ENCODE measurements around the gene MASP1.
"Not testable (repeated sequence)": the region's sequence is repeated elsewhere in the genome, so short reads cannot be mapped to it uniquely, and the experiment has no call there.

MASP1 gene

DNA sequence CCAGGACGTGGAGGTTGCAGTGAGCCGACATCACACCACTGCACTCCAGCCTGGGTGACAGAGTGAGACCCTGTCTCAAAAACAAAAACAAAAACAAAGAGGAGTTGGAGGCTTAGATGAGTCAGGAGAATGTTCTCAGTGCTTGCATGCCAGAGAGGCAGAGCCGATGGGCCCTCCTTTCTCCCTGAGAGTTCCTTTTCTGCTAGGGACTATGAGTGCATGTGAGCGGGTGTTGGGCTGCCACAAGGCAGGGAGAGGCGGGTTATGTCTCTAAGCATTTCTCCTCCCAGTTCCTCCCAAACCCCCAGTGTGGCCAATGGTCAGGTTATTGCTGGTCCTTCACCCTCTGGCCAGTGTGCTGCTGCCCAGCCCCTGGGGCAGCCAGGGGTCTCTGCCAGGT is 49.1 kb downstream of the MASP1 start:
- Histone ChIP-seq H3K4me3 (ENCODE audit: low read depth in 1 of 5, low read length in 5 of 5) (no peak overlapping the region), H3K9me3 (ENCODE audit: control insufficient read depth in 5 of 5, low read length in 5 of 5) (peaks cover 0 to 2% (median 0%) of the 10 kb centered on the region in 5 donors), H3K27ac (ENCODE audit: low read depth, low read length) (no peak overlapping the region), H3K4me1 (ENCODE audit: control insufficient read depth in 5 of 5, insufficient read depth in 5 of 5, low read length in 5 of 5) (peaks cover 0 to 2% (median 0%) of the 10 kb centered on the region in 5 donors), H3K36me3 (ENCODE audit: control insufficient read depth in 5 of 5, insufficient read depth in 5 of 5, low read length in 5 of 5) (peaks cover 0 to 2% (median 0%) of the 10 kb centered on the region in 5 donors), H3K27me3 (ENCODE audit: control insufficient read depth in 5 of 5, insufficient read depth in 4 of 5, low read length in 5 of 5) (no peaks in the 10 kb centered on the region), H3K9ac (ENCODE audit: low read length in 5 of 5) (no peak overlapping the region)

DNA sequence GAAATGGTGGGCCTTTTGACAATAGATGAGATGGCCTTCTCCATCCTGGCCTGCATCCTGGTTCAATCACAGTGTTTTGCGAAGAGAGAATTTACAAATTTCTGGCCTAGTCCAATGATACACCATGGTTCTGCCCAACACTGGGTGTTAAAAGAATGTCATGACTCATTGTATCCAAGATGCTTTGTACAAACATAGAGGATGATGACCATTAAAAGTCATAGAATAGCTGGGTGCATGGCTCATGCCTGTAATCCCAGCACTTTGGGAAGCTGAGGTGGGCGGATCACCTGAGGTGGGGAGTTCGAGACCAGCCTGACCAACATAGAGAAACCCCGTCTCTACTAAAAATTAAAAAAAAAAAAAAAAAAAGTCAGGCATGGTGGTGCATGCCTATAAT is 52.7 kb downstream of the MASP1 start:
- not testable (repeated sequence) for H3K4me1 ChIP-seq (ENCODE audit: control insufficient read depth in 5 of 5, insufficient read depth in 5 of 5, low read length in 5 of 5); H3K27me3 ChIP-seq (ENCODE audit: control insufficient read depth in 5 of 5, insufficient read depth in 4 of 5, low read length in 5 of 5); H3K9me3 ChIP-seq (ENCODE audit: control insufficient read depth in 5 of 5, low read length in 5 of 5); H3K4me3 ChIP-seq (ENCODE audit: low read depth in 1 of 5, low read length in 5 of 5); H3K27ac ChIP-seq (ENCODE audit: low read depth, low read length); H3K9ac ChIP-seq (ENCODE audit: low read length in 5 of 5); H3K36me3 ChIP-seq (ENCODE audit: control insufficient read depth in 5 of 5, insufficient read depth in 5 of 5, low read length in 5 of 5)

DNA sequence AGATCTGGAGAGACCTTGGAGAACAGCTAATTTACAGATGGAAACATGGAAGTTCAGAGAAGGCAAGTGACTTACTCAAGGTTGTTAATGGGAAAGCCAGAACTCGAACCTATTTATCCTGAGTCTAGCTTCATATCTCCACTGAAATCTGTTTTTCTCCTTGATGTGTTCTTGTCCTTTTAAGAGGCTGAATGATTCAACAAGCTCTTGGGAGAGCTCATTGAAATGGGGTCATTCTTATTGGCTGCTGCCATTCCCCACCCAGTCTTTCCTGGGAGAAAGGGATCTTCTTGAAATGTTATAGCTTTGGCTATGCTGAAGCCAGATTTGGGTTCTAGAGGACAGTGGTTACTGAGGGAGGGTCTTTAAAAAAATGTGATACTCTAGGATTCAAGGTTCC is 53.3 kb downstream of the MASP1 start:
- H3K27ac ChIP-seq (ENCODE audit: low read depth, low read length) = no peak overlapping the region
- H3K9me3 ChIP-seq (ENCODE audit: control insufficient read depth in 5 of 5, low read length in 5 of 5) = peaks cover 0 to 2% (median 0%) of the 10 kb centered on the region in 5 donors
- no peak overlapping the region for H3K4me3 ChIP-seq (ENCODE audit: low read depth in 1 of 5, low read length in 5 of 5)
- peaks cover 0 to 2% (median 0%) of the 10 kb centered on the region in 5 donors for H3K36me3 ChIP-seq (ENCODE audit: control insufficient read depth in 5 of 5, insufficient read depth in 5 of 5, low read length in 5 of 5)
- no peaks in the 10 kb centered on the region for H3K27me3 ChIP-seq (ENCODE audit: control insufficient read depth in 5 of 5, insufficient read depth in 4 of 5, low read length in 5 of 5)
- H3K4me1 ChIP-seq (ENCODE audit: control insufficient read depth in 5 of 5, insufficient read depth in 5 of 5, low read length in 5 of 5) = no peaks in the 10 kb centered on the region
- H3K9ac ChIP-seq (ENCODE audit: low read length in 5 of 5) = no peak overlapping the region

DNA sequence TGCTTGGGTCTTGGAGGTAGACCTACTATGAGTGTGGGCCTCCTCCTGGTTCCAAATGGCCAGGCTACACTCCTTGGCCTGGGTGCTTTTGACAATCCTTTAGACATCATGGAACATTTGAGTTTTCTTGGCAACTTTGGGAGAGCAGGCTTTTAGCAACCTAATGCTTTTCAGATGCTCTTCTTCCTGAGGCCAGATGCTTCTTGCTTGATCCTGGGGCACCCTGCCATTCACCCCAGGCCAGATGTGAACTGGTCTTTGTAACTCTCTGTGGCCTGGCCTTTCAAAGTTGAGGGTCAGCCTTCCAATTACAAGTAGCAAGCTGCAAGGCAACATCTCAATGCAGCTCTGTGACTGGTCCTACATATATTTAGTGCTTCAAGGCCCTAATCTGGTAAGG is 53.8 kb downstream of the MASP1 start:
- Histone ChIP-seq H3K9me3 (ENCODE audit: control insufficient read depth in 5 of 5, low read length in 5 of 5) (peaks cover 0 to 2% (median 0%) of the 10 kb centered on the region in 5 donors), H3K4me1 (ENCODE audit: control insufficient read depth in 5 of 5, insufficient read depth in 5 of 5, low read length in 5 of 5) (no peaks in the 10 kb centered on the region), H3K27ac (ENCODE audit: low read depth, low read length) (no peak overlapping the region)

DNA sequence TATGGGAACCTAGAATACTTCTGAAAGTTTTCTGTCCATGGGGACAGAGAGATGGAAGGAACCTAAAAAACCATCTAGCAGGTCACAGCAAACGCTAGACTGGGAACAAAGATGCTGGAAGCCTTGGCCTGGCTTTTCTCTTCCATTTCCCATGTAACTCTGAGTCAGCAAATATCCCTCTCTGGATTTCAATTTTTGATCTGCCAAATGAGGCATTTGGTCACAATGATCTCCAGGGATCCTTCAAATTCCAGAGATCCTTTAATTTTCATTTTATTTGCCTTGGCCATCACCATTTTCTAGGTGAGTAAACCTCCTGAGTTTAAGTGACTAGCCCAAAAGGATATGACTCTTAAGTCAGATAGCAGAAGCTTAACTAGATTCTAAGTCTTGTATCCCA is 54.6 kb downstream of the MASP1 start:
- no peak overlapping the region for H3K4me3 ChIP-seq (ENCODE audit: low read depth in 1 of 5, low read length in 5 of 5)
- H3K9ac ChIP-seq (ENCODE audit: low read length in 5 of 5) = no peak overlapping the region

More for the DNA sequence above, 53.8 kb downstream of the MASP1 start:
- H3K27me3 ChIP-seq (ENCODE audit: control insufficient read depth in 5 of 5, insufficient read depth in 4 of 5, low read length in 5 of 5) = no peaks in the 10 kb centered on the region
- peaks cover 0 to 2% (median 0%) of the 10 kb centered on the region in 5 donors for H3K36me3 ChIP-seq (ENCODE audit: control insufficient read depth in 5 of 5, insufficient read depth in 5 of 5, low read length in 5 of 5)
- no peak overlapping the region for H3K9ac ChIP-seq (ENCODE audit: low read length in 5 of 5)
- no peak overlapping the region for H3K4me3 ChIP-seq (ENCODE audit: low read depth in 1 of 5, low read length in 5 of 5)

DNA sequence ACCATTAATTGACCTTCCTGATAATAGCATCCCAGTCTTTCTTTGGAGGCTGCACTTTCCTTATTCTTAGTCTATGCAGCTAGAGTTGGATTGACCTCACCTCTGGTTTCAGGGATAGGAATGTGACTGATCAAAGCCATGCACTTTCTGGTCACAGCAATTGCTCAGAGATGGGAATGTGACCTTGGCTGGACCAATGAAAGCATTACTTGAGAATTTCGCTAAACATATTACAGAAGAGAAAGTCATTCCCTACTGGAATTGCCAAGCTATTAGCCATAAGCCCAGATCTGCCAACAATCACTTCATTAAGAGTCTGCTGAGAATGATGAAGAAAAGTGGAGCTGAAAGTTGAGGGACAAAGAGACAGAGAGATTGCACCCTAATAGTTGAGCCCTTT is 61.5 kb downstream of the MASP1 start:
- no peak overlapping the region for H3K4me3 ChIP-seq (ENCODE audit: low read depth in 1 of 5, low read length in 5 of 5)
- peaks cover 0 to 2% (median 0%) of the 10 kb centered on the region in 5 donors for H3K36me3 ChIP-seq (ENCODE audit: control insufficient read depth in 5 of 5, insufficient read depth in 5 of 5, low read length in 5 of 5)
- peaks cover 0 to 7% (median 0%) of the 10 kb centered on the region in 5 donors for H3K27me3 ChIP-seq (ENCODE audit: control insufficient read depth in 5 of 5, insufficient read depth in 4 of 5, low read length in 5 of 5)
- H3K4me1 ChIP-seq (ENCODE audit: control insufficient read depth in 5 of 5, insufficient read depth in 5 of 5, low read length in 5 of 5) = no peaks in the 10 kb centered on the region
- no peak overlapping the region for H3K27ac ChIP-seq (ENCODE audit: low read depth, low read length)
- no peak overlapping the region for H3K9ac ChIP-seq (ENCODE audit: low read length in 5 of 5)
- no peaks in the 10 kb centered on the region for H3K9me3 ChIP-seq (ENCODE audit: control insufficient read depth in 5 of 5, low read length in 5 of 5)

More for the DNA sequence above, 54.6 kb downstream of the MASP1 start:
- peaks cover 0 to 2% (median 0%) of the 10 kb centered on the region in 5 donors for H3K36me3 ChIP-seq (ENCODE audit: control insufficient read depth in 5 of 5, insufficient read depth in 5 of 5, low read length in 5 of 5)
- no peaks in the 10 kb centered on the region for H3K27me3 ChIP-seq (ENCODE audit: control insufficient read depth in 5 of 5, insufficient read depth in 4 of 5, low read length in 5 of 5)
- H3K4me1 ChIP-seq (ENCODE audit: control insufficient read depth in 5 of 5, insufficient read depth in 5 of 5, low read length in 5 of 5) = no peaks in the 10 kb centered on the region
- peaks cover 0 to 2% (median 0%) of the 10 kb centered on the region in 5 donors for H3K9me3 ChIP-seq (ENCODE audit: control insufficient read depth in 5 of 5, low read length in 5 of 5)
- H3K27ac ChIP-seq (ENCODE audit: low read depth, low read length) = no peak overlapping the region

DNA sequence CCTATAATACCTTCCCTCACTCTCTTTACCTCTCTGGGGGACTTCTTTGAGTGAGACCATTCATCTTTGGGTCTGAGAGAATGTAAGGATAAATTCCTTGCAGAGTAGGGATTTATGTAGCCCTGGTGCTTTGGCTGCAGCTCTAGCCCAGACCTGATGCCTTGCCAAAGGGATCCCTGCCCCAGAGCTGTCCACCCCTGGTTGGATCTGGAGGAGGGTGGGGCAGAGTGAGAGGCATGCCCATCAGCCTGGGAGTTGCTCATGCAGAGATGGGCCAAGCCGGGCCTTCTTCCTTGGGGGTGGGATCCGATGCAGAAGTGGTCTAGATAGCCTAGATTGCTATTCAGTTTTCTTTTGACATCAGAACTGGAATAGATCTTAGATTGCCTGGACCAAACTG is 62.8 kb downstream of the MASP1 start:
- no peak overlapping the region for H3K4me3 ChIP-seq (ENCODE audit: low read depth in 1 of 5, low read length in 5 of 5)
- no peak overlapping the region for H3K9ac ChIP-seq (ENCODE audit: low read length in 5 of 5)
- peaks cover 0 to 2% (median 0%) of the 10 kb centered on the region in 5 donors for H3K36me3 ChIP-seq (ENCODE audit: control insufficient read depth in 5 of 5, insufficient read depth in 5 of 5, low read length in 5 of 5)
- H3K4me1 ChIP-seq (ENCODE audit: control insufficient read depth in 5 of 5, insufficient read depth in 5 of 5, low read length in 5 of 5) = no peaks in the 10 kb centered on the region
- no peaks in the 10 kb centered on the region for H3K9me3 ChIP-seq (ENCODE audit: control insufficient read depth in 5 of 5, low read length in 5 of 5)
- H3K27ac ChIP-seq (ENCODE audit: low read depth, low read length) = no peak overlapping the region
- peaks cover 0 to 7% (median 0%) of the 10 kb centered on the region in 5 donors for H3K27me3 ChIP-seq (ENCODE audit: control insufficient read depth in 5 of 5, insufficient read depth in 4 of 5, low read length in 5 of 5)

DNA sequence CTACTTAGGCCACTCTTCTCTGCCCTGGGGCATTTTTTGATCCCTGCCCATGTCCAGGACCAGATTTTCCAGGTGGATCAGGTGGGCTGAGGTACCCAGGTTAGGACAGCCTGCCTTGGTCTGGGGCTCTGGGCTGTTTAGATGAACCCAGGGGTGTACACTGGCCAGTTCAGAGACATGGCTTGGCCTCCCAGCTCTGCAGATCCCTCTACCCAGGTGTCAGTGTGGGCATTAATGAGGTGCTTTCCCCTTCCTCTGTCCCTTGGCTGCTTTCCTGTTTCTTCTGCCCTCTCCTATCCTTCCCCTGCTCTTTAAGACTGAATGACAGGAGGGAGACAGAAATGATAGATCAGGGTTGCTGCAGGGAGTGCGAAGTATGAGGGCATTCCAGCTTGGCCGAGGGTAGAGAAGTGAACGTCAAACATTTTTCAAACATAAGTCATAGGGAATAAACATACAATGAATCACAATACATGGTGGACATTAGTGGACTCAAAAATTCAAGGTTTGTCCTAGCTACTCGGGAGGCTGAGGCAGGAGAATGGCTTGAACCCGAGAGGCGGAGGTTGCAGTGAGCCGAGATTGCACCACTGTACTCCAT is 63.8 kb downstream of the MASP1 start:
- no peak overlapping the region for H3K9ac ChIP-seq (ENCODE audit: low read length in 5 of 5)
- no peaks in the 10 kb centered on the region for H3K9me3 ChIP-seq (ENCODE audit: control insufficient read depth in 5 of 5, low read length in 5 of 5)
- H3K27me3 ChIP-seq (ENCODE audit: control insufficient read depth in 5 of 5, insufficient read depth in 4 of 5, low read length in 5 of 5) = peaks cover 0 to 7% (median 0%) of the 10 kb centered on the region in 5 donors
- H3K27ac ChIP-seq (ENCODE audit: low read depth, low read length) = no peak overlapping the region
- peaks cover 0 to 2% (median 0%) of the 10 kb centered on the region in 5 donors for H3K36me3 ChIP-seq (ENCODE audit: control insufficient read depth in 5 of 5, insufficient read depth in 5 of 5, low read length in 5 of 5)
- H3K4me3 ChIP-seq (ENCODE audit: low read depth in 1 of 5, low read length in 5 of 5) = no peak overlapping the region
- no peaks in the 10 kb centered on the region for H3K4me1 ChIP-seq (ENCODE audit: control insufficient read depth in 5 of 5, insufficient read depth in 5 of 5, low read length in 5 of 5)

DNA sequence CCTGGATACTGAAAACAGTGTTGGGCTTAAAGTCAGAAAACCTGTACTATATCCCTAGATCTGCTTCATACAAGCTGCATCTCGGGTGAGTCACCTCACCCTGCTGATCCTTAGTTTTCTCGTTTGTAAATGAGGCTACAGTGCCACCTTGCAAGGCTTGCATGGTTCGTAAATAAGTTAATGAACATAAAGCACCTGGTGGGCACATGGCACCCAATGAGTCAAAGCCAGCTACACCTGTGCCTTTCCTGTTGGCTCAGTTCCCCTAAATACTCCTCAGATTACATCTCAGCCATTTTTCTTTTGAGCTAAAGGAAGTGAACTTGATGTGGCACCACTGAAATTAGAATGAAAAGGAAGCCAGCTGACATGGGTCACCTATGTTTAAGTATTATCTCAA is 67.7 kb downstream of the MASP1 start:
- H3K4me1 ChIP-seq (ENCODE audit: control insufficient read depth in 5 of 5, insufficient read depth in 5 of 5, low read length in 5 of 5) = no peaks in the 10 kb centered on the region
- no peak overlapping the region for H3K27ac ChIP-seq (ENCODE audit: low read depth, low read length)
- no peak overlapping the region for H3K9ac ChIP-seq (ENCODE audit: low read length in 5 of 5)
- H3K9me3 ChIP-seq (ENCODE audit: control insufficient read depth in 5 of 5, low read length in 5 of 5) = no peaks in the 10 kb centered on the region
- peaks cover 0 to 2% (median 0%) of the 10 kb centered on the region in 5 donors for H3K36me3 ChIP-seq (ENCODE audit: control insufficient read depth in 5 of 5, insufficient read depth in 5 of 5, low read length in 5 of 5)
- no peak overlapping the region for H3K4me3 ChIP-seq (ENCODE audit: low read depth in 1 of 5, low read length in 5 of 5)
- H3K27me3 ChIP-seq (ENCODE audit: control insufficient read depth in 5 of 5, insufficient read depth in 4 of 5, low read length in 5 of 5) = peaks cover 0 to 7% (median 4%) of the 10 kb centered on the region in 5 donors

DNA sequence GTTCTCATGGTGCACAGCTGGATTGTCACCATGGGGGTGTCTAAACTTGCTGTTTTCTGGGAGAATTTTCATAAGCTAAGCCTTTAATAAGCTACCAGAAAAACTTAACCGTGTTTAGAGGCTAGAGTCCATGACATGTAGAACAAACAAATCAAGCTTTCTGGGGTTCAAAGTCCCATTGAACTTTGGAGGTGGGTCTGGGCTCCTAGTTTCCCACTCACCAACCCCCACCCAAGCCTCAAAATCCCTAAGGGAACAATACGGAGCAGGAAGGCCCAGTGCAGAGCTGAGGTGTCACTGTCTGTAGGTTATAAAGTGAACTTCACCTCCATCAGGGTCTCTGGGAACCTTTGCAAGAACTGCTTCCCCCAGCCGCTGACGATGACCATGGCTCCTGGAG is 68.7 kb downstream of the MASP1 start:
- no peaks in the 10 kb centered on the region for H3K9me3 ChIP-seq (ENCODE audit: control insufficient read depth in 5 of 5, low read length in 5 of 5)
- no peak overlapping the region for H3K4me3 ChIP-seq (ENCODE audit: low read depth in 1 of 5, low read length in 5 of 5)
- peaks cover 0 to 2% (median 0%) of the 10 kb centered on the region in 5 donors for H3K36me3 ChIP-seq (ENCODE audit: control insufficient read depth in 5 of 5, insufficient read depth in 5 of 5, low read length in 5 of 5)
- no peaks in the 10 kb centered on the region for H3K4me1 ChIP-seq (ENCODE audit: control insufficient read depth in 5 of 5, insufficient read depth in 5 of 5, low read length in 5 of 5)
- no peak overlapping the region for H3K27ac ChIP-seq (ENCODE audit: low read depth, low read length)
- H3K9ac ChIP-seq (ENCODE audit: low read length in 5 of 5) = no peak overlapping the region
- H3K27me3 ChIP-seq (ENCODE audit: control insufficient read depth in 5 of 5, insufficient read depth in 4 of 5, low read length in 5 of 5) = peaks cover 0 to 7% (median 3%) of the 10 kb centered on the region in 5 donors
